NCI-H2196 treated with DMSO at 0.1 percent for 48 hours (cell line): ENCODE results near the gene NMNAT2.
"Not testable (repeated sequence)": the region's sequence is repeated elsewhere in the genome, so short reads cannot be mapped to it uniquely, and the experiment has no call there.

Experiments
- DNase-seq: peaks from one replicate; lab custom pipeline; 2025; ENCODE audit not compliant: unreplicated experiment; lab: John Stamatoyannopoulos, UW

The NMNAT2 gene

GRCh38 chr1:183417772-183418491 is at the start of gene NMNAT2:
Gene NMNAT2, minus strand, starts transcription at chr1:183418380. Its CDS starts 113 bp downstream, at chr1:183418267.
- DNase-seq, result no peak

- no peak for DNase-seq
Measured at GRCh38 chr1:183467687-183468086, 49.5 kb upstream of the NMNAT2 start.

GRCh38 chr1:183466781-183467180 is 48.6 kb upstream of the NMNAT2 start:
- no peak for DNase-seq

GRCh38 chr1:183463566-183463965 is 45.4 kb upstream of the NMNAT2 start:
- no peak for DNase-seq

GRCh38 chr1:183461350-183461749 is 43.2 kb upstream of the NMNAT2 start:
- no peak for DNase-seq

GRCh38 chr1:183460596-183460995 is 42.4 kb upstream of the NMNAT2 start:
- DNase-seq, result no peak

- no peak for DNase-seq
Measured at GRCh38 chr1:183457449-183457848, 39.3 kb upstream of the NMNAT2 start.

GRCh38 chr1:183456826-183457225 is 38.6 kb upstream of the NMNAT2 start:
- DNase-seq, result no peak

GRCh38 chr1:183454377-183454776 is 36.2 kb upstream of the NMNAT2 start:
- no peak for DNase-seq

GRCh38 chr1:183450093-183450492 is 31.9 kb upstream of the NMNAT2 start:
- no peak for DNase-seq

- DNase-seq, result no peak
Measured at GRCh38 chr1:183449223-183449770, 31.1 kb upstream of the NMNAT2 start.

GRCh38 chr1:183444243-183444642 is 26.1 kb upstream of the NMNAT2 start:
- no peak for DNase-seq

GRCh38 chr1:183443466-183443865 is 25.3 kb upstream of the NMNAT2 start:
- DNase-seq, result no peak

- no peak for DNase-seq
Measured at GRCh38 chr1:183443011-183443410, 24.8 kb upstream of the NMNAT2 start.

- DNase-seq, result no peak
Measured at GRCh38 chr1:183438060-183438459, 19.9 kb upstream of the NMNAT2 start.

- DNase-seq, result no peak
Measured at GRCh38 chr1:183435497-183435896, 17.3 kb upstream of the NMNAT2 start.

GRCh38 chr1:183433703-183434102 is 15.5 kb upstream of the NMNAT2 start:
- no peak for DNase-seq

- DNase-seq, result no peak
Measured at GRCh38 chr1:183432548-183432875, 14.3 kb upstream of the NMNAT2 start.

- no peak for DNase-seq
Measured at GRCh38 chr1:183431840-183432547, 13.8 kb upstream of the NMNAT2 start.

GRCh38 chr1:183427591-183427990 is 9.4 kb upstream of the NMNAT2 start:
- not testable (repeated sequence) for DNase-seq

- no peak for DNase-seq
Measured at GRCh38 chr1:183424691-183425090, 6.5 kb upstream of the NMNAT2 start.

GRCh38 chr1:183423541-183423940 is 5.4 kb upstream of the NMNAT2 start:
- DNase-seq, result no peak
